GM23338 (cell line): ENCODE results near the gene CEP250.

Source experiments
- CREB1 ChIP-seq: fragments of 250-450 bp; sonication (Bioruptor Pico); IDR thresholded peaks from 2 replicates; pipeline ENCODE4 v1.5.0; 2020; ENCODE audit warnings: low read depth, mild to moderate bottlenecking, moderate library complexity
- EZH2 ChIP-seq: fragments of 200-600 bp; sonication (generic); IDR thresholded peaks from one replicate; pipeline ENCODE4 v1.8.0; 2017; ENCODE audit warnings: antibody characterized with exemption, mild to moderate bottlenecking, low read depth; ENCODE audit not compliant: unreplicated experiment
- EZH2phosphoT487 ChIP-seq: fragments of 200-600 bp; sonication (generic); IDR thresholded peaks from one replicate; pipeline ENCODE4 v1.8.1; 2018; ENCODE audit warnings: antibody characterized with exemption; ENCODE audit not compliant: unreplicated experiment
- JUNB ChIP-seq: IDR thresholded peaks from one replicate; pipeline ENCODE4 v1.6.1; 2016; ENCODE audit warnings: antibody characterized with exemption; ENCODE audit not compliant: unreplicated experiment
- NANOG ChIP-seq: IDR thresholded peaks from 2 replicates; pipeline ENCODE4 v1.6.1; 2016; ENCODE audit warnings: antibody characterized with exemption, borderline replicate concordance
- POLR2AphosphoS5 ChIP-seq: IDR thresholded peaks from 2 replicates; pipeline ENCODE4 v1.6.1; 2016; ENCODE audit warnings: antibody characterized with exemption, low read depth
- STAT1 ChIP-seq: IDR thresholded peaks from one replicate; pipeline ENCODE4 v1.6.1; 2016; ENCODE audit warnings: antibody characterized with exemption; ENCODE audit not compliant: unreplicated experiment
- ZNF114 ChIP-seq: fragments of 250-450 bp; sonication (Bioruptor Pico); IDR thresholded peaks from 2 replicates; pipeline ENCODE4 v1.5.0; 2020; ENCODE audit warnings: mild to moderate bottlenecking, moderate library complexity
- ZNF331 ChIP-seq: fragments of 250-450 bp; sonication (Bioruptor Pico); IDR thresholded peaks from 2 replicates; pipeline ENCODE4 v1.5.0; 2020; ENCODE audit warnings: low read depth, mild to moderate bottlenecking, moderate library complexity
- TF ChIP-seq, protein P1 (sequence below), 2 experiments: fragments of 200-600 bp in 1 of 2; sonication (generic) in 1 of 2; conservative IDR thresholded peaks; 2 replicates each; pipeline versions ENCODE4 v1.5.1 to v1.6.1; 2016 to 2017; ENCODE audit warnings: antibody characterized with exemption in 2 of 2, low read depth in 2 of 2, mild to moderate bottlenecking in 2 of 2, moderate library complexity in 1 of 2
- TF ChIP-seq, protein P2 (sequence below): IDR thresholded peaks from one replicate; pipeline ENCODE4 v1.6.1; 2018; ENCODE audit warnings: antibody characterized with exemption; ENCODE audit not compliant: unreplicated experiment
- TF ChIP-seq, protein P3 (sequence below): fragments of 250-450 bp; sonication (Bioruptor Pico); IDR thresholded peaks from 2 replicates; pipeline ENCODE4 v1.5.0; 2020; ENCODE audit warnings: mild to moderate bottlenecking, moderate library complexity
- TF ChIP-seq, protein P4 (sequence below): IDR thresholded peaks from 2 replicates; pipeline ENCODE4 v1.6.1; 2016; ENCODE audit warnings: antibody characterized with exemption

DNA sequence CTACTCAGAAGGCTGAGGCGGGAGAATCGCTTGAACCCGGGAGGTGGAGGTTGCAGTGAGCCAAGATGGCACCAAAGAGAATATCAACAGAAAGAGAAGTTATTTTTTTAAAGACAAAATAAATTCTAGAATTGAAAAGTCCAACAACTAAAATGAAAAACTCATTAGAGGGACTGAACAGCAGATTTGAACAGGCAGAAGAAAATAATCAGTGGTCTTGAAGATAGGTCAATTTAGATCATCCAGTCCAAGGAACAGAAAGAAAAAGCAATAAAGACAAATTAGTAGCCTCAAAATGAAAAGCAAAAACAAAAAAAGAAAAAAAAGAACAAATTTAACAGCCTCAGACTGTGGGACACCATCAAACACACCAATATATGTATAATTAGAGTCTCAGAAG, 49.6 kb upstream of the CEP250 start:
- TF ChIP-seq, protein P1, sequence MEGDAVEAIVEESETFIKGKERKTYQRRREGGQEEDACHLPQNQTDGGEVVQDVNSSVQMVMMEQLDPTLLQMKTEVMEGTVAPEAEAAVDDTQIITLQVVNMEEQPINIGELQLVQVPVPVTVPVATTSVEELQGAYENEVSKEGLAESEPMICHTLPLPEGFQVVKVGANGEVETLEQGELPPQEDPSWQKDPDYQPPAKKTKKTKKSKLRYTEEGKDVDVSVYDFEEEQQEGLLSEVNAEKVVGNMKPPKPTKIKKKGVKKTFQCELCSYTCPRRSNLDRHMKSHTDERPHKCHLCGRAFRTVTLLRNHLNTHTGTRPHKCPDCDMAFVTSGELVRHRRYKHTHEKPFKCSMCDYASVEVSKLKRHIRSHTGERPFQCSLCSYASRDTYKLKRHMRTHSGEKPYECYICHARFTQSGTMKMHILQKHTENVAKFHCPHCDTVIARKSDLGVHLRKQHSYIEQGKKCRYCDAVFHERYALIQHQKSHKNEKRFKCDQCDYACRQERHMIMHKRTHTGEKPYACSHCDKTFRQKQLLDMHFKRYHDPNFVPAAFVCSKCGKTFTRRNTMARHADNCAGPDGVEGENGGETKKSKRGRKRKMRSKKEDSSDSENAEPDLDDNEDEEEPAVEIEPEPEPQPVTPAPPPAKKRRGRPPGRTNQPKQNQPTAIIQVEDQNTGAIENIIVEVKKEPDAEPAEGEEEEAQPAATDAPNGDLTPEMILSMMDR (conservative IDR thresholded peaks at IDR 0.05; ENCODE audit: low read depth in 2 of 2), result no peak
- TF ChIP-seq, protein P2, sequence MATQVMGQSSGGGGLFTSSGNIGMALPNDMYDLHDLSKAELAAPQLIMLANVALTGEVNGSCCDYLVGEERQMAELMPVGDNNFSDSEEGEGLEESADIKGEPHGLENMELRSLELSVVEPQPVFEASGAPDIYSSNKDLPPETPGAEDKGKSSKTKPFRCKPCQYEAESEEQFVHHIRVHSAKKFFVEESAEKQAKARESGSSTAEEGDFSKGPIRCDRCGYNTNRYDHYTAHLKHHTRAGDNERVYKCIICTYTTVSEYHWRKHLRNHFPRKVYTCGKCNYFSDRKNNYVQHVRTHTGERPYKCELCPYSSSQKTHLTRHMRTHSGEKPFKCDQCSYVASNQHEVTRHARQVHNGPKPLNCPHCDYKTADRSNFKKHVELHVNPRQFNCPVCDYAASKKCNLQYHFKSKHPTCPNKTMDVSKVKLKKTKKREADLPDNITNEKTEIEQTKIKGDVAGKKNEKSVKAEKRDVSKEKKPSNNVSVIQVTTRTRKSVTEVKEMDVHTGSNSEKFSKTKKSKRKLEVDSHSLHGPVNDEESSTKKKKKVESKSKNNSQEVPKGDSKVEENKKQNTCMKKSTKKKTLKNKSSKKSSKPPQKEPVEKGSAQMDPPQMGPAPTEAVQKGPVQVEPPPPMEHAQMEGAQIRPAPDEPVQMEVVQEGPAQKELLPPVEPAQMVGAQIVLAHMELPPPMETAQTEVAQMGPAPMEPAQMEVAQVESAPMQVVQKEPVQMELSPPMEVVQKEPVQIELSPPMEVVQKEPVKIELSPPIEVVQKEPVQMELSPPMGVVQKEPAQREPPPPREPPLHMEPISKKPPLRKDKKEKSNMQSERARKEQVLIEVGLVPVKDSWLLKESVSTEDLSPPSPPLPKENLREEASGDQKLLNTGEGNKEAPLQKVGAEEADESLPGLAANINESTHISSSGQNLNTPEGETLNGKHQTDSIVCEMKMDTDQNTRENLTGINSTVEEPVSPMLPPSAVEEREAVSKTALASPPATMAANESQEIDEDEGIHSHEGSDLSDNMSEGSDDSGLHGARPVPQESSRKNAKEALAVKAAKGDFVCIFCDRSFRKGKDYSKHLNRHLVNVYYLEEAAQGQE, result no peak
- TF ChIP-seq NANOG (no peak), POLR2AphosphoS5 (no peak), ZNF331 (CRISPR knock-in tag) (no peak), EZH2 (no peak), EZH2phosphoT487 (no peak), CREB1 (no peak), ZNF114 (CRISPR knock-in tag) (no peak), JUNB (no peak), STAT1 (no peak)
- TF ChIP-seq, protein P3, sequence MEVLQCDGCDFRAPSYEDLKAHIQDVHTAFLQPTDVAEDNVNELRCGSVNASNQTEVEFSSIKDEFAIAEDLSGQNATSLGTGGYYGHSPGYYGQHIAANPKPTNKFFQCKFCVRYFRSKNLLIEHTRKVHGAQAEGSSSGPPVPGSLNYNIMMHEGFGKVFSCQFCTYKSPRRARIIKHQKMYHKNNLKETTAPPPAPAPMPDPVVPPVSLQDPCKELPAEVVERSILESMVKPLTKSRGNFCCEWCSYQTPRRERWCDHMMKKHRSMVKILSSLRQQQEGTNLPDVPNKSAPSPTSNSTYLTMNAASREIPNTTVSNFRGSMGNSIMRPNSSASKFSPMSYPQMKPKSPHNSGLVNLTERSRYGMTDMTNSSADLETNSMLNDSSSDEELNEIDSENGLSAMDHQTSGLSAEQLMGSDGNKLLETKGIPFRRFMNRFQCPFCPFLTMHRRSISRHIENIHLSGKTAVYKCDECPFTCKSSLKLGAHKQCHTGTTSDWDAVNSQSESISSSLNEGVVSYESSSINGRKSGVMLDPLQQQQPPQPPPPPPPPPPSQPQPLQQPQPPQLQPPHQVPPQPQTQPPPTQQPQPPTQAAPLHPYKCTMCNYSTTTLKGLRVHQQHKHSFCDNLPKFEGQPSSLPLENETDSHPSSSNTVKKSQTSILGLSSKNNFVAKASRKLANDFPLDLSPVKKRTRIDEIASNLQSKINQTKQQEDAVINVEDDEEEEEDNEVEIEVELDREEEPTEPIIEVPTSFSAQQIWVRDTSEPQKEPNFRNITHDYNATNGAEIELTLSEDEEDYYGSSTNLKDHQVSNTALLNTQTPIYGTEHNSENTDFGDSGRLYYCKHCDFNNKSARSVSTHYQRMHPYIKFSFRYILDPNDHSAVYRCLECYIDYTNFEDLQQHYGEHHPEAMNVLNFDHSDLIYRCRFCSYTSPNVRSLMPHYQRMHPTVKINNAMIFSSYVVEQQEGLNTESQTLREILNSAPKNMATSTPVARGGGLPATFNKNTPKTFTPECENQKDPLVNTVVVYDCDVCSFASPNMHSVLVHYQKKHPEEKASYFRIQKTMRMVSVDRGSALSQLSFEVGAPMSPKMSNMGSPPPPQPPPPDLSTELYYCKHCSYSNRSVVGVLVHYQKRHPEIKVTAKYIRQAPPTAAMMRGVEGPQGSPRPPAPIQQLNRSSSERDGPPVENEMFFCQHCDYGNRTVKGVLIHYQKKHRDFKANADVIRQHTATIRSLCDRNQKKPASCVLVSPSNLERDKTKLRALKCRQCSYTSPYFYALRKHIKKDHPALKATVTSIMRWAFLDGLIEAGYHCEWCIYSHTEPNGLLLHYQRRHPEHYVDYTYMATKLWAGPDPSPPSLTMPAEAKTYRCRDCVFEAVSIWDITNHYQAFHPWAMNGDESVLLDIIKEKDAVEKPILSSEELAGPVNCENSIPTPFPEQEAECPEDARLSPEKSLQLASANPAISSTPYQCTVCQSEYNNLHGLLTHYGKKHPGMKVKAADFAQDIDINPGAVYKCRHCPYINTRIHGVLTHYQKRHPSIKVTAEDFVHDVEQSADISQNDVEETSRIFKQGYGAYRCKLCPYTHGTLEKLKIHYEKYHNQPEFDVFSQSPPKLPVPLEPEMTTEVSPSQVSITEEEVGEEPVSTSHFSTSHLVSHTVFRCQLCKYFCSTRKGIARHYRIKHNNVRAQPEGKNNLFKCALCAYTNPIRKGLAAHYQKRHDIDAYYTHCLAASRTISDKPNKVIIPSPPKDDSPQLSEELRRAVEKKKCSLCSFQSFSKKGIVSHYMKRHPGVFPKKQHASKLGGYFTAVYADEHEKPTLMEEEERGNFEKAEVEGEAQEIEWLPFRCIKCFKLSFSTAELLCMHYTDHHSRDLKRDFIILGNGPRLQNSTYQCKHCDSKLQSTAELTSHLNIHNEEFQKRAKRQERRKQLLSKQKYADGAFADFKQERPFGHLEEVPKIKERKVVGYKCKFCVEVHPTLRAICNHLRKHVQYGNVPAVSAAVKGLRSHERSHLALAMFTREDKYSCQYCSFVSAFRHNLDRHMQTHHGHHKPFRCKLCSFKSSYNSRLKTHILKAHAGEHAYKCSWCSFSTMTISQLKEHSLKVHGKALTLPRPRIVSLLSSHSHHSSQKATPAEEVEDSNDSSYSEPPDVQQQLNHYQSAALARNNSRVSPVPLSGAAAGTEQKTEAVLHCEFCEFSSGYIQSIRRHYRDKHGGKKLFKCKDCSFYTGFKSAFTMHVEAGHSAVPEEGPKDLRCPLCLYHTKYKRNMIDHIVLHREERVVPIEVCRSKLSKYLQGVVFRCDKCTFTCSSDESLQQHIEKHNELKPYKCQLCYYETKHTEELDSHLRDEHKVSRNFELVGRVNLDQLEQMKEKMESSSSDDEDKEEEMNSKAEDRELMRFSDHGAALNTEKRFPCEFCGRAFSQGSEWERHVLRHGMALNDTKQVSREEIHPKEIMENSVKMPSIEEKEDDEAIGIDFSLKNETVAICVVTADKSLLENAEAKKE (CRISPR knock-in tag), result no peak
- TF ChIP-seq, protein P4, sequence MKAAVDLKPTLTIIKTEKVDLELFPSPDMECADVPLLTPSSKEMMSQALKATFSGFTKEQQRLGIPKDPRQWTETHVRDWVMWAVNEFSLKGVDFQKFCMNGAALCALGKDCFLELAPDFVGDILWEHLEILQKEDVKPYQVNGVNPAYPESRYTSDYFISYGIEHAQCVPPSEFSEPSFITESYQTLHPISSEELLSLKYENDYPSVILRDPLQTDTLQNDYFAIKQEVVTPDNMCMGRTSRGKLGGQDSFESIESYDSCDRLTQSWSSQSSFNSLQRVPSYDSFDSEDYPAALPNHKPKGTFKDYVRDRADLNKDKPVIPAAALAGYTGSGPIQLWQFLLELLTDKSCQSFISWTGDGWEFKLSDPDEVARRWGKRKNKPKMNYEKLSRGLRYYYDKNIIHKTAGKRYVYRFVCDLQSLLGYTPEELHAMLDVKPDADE, result no peak
